ENCODE results near the gene TMEM147. TPM values are rescaled to one million over a fixed set of nuclear protein-coding genes. Genes with fewer than 3 reads are reported as not detected.

The TMEM147 gene
- total RNA-seq, 2 experiments from 2014 or later, result 74.4 to 81.6 TPM

DNA sequence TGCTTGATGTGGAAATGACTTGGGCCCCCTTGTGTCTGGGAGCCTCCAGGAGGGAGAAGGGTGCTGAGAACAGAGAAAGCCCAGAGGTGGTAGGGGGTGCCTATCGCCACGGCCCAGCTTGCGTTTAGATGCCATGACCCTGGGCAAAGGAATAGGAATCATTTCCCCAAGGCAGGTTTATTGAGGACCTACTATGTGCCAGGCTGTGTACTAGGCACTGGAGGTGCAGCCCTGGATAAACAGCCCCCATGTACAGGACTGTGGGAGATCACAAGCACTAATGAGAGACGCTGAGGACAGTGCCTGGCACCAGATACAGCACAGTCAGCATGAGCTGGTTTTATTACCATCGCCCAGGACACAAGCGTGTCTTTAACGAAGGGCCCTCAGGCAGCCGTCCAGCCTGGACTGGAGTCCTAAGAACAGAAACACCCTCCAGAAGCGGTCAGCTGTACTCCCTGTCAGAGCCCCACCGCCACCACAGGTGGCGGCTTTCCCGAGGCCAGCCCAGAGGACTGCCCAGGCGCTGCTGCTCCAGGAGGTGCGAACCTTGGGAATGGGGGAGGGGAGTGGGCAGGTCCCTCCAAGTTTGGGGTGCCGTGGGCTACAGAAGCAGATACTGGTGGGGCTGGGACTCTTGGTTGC, 4.6 kb downstream of the TMEM147 start:
- Mint-ChIP-seq H3K36me3 (peaks cover 19% of the 10 kb centered on the region), H3K4me3 (no peak overlapping the region), H3K4me1 (peaks cover 25% of the 10 kb centered on the region), H3K27ac (no peak overlapping the region), H3K9me3 (no peaks in the 10 kb centered on the region), H3K27me3 (no peaks in the 10 kb centered on the region)
- DNase-seq, result no peak

DNA sequence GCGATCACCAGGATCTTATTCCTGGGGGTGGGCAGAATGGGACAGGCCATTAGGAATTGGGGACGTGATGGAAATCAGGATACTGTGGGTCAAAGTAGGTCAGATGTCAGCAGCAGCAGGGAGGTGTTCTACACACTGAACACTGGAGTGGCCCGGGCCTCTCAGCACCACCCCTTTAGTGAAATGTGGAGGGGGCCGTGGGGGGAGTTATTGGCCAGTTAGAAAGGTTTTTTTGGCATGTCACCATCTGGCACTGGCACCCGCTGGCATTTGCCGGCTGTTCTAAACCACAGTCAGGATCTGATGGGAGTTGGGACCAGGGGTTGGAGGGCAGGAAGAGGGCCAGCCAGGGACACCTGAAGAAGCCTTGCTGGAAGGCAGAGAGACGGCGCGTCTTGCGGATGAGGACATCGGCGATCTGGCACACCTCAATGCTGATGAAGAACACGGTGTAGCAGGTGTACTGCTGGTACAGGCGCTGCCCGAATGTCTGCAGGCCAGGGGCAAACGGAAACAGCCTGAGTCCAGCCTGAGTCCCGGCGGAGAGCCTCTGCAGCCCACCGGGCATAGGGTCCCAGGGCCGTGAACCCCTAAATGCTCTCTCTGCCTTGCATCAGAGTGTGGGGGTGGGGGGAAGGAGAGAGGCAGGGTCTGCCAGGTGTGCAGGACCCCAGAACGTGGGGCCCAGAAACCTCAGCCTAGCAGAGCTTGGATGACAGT, 5.8 kb downstream of the TMEM147 start:
- Mint-ChIP-seq H3K4me1 (peaks cover 23% of the 10 kb centered on the region), H3K36me3 (peaks cover 17% of the 10 kb centered on the region), H3K9me3 (no peaks in the 10 kb centered on the region), H3K27me3 (peaks cover 3% of the 10 kb centered on the region), H3K4me3 (no peak overlapping the region), H3K27ac (no peak overlapping the region)
- DNase-seq, result no peak

DNA sequence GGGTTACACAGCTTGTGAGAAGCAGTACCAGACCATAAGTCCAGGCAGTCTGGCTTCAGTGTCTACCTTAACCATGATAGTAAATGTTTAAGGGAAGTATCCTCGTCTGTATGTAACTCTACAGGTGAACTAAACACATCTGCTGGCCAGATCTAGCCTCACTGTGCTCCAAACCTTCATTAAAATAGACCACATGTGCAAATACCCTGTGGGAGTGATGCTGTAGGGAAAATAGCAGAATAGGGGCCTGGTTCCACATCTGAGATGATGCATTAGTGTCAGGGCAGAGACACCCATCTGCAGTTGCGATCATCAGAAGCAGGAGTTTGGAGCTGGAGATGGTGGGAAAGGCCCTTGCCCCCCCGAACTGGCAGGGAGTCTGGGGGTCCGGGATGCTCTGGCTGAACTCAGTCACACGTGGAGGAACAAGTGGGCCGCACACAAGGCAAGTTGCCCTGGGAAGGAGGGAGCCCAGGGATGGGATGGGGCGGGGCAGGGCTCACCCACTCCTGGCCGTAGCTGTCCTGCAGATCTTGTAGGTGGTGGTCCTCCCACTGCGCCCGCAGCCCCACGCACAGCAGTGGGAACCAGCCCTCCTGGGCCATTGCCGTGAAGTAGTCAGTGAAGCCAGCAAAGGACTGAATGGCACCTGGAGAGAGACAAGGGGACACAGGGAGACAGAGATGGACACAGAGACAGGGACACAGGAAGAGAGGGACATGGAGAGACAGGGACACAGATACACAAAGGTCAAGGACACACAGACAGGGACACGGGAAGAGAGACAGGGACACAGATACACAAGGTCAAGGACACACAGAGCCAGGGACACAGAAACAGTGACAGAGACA, 7.3 kb downstream of the TMEM147 start:
- Mint-ChIP-seq H3K36me3 (peaks cover 8% of the 10 kb centered on the region), H3K27ac (no peak overlapping the region)

DNA sequence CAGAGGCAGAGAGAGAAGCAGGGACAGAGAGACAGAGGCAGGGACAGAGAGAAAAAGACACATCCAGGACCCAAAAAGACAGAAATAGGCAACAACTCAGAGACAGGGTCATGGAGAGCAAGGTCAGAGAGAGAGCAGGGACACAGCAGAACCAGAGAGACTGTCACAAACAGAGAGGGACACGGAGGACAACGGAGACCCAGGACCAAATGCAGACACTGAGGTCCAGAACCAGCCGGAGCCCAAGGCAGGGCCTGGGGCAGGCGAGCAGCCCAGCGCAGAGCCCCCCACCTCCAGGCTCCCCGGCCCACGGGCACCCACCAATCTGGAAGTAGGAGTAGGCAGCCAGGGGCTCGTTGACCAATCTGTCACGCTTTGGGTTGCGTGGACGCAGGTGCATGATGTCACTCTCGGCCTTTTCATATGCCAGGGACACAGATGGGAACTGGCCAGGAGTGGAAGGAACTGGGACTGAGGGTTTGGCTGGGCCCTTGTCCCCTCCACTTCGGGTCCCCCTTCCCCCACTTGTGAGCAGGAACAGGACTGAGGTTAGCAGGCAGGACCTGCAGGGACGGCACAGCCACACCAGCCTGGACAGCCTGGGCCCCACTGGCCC, 8.1 kb downstream of the TMEM147 start:
- Mint-ChIP-seq H3K4me1 (peaks cover 13% of the 10 kb centered on the region), H3K36me3 (peaks cover 5% of the 10 kb centered on the region), H3K4me3 (no peak overlapping the region), H3K27ac (no peak overlapping the region), H3K27me3 (peaks cover 18% of the 10 kb centered on the region), H3K9me3 (no peaks in the 10 kb centered on the region)
- DNase-seq, result no peak

More for the DNA sequence above, 7.3 kb downstream of the TMEM147 start:
- no peaks in the 10 kb centered on the region for H3K9me3 Mint-ChIP-seq
- peaks cover 15% of the 10 kb centered on the region for H3K27me3 Mint-ChIP-seq
- peaks cover 12% of the 10 kb centered on the region for H3K4me1 Mint-ChIP-seq
- no peak for DNase-seq
- no peak overlapping the region for H3K4me3 Mint-ChIP-seq

DNA sequence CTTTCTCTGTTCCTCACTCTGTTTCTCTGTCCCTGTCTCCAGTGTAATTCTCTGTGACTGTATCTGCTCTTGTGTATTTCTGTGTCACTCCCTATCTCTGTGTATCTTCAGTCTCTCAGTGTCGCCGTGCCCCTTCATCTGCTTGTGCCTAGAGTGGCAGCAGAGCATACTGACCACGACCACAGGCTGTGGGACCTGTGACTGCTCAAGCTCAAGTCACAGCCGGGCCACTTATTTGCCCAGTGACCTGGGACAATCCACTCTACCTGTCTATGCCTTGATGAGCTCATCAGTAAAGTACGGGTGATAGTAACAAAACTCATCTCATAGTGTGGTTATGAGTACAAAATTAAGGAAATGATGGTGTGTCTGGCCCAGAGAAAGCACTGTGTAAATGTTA, 8.7 kb downstream of the TMEM147 start:
- Mint-ChIP-seq H3K4me3 (no peak overlapping the region), H3K27ac (no peak overlapping the region), H3K4me1 (peaks cover 7% of the 10 kb centered on the region), H3K36me3 (peaks cover 5% of the 10 kb centered on the region), H3K27me3 (peaks cover 24% of the 10 kb centered on the region), H3K9me3 (no peaks in the 10 kb centered on the region)
- no peak for DNase-seq

DNA sequence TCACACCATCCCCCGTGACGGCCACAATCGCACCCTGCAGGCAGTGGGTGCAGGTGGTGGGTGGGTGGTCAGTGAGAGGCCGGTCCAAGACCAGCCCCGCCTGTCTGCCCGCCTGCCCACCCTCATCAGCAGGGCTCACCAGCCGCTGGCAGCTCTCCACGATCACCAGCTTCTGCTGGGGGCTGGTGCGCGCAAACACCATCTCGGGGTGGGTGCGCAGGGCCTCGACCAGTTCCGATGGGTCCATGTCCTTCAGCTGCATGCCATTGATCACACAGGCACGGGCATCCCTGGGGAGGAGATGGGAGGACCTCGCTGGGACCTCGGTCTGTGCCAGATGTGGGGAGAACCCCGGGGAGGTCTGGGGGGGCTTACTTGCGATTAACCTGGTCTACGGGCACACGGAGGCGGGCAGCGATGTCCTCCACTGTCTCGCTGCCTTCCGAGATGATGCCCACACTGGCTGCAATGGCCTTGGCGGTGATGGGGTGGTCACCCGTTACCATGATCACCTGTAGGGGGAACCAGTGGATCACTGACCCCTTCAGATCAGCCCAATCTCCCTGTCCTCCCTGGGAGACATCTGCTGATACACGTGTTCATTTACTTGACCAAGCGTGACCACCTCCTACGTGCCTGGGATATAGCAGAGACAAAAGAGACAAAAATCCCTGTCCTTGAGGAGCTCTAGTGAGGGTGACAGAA, 10.0 kb downstream of the TMEM147 start:
- peaks cover 38% of the 10 kb centered on the region for H3K27me3 Mint-ChIP-seq
- no peak overlapping the region for H3K27ac Mint-ChIP-seq
- H3K9me3 Mint-ChIP-seq, result no peaks in the 10 kb centered on the region
- peaks cover 5% of the 10 kb centered on the region for H3K36me3 Mint-ChIP-seq
- no peak overlapping the region for H3K4me3 Mint-ChIP-seq
- no peak for DNase-seq
- H3K4me1 Mint-ChIP-seq, result peaks cover 3% of the 10 kb centered on the region

DNA sequence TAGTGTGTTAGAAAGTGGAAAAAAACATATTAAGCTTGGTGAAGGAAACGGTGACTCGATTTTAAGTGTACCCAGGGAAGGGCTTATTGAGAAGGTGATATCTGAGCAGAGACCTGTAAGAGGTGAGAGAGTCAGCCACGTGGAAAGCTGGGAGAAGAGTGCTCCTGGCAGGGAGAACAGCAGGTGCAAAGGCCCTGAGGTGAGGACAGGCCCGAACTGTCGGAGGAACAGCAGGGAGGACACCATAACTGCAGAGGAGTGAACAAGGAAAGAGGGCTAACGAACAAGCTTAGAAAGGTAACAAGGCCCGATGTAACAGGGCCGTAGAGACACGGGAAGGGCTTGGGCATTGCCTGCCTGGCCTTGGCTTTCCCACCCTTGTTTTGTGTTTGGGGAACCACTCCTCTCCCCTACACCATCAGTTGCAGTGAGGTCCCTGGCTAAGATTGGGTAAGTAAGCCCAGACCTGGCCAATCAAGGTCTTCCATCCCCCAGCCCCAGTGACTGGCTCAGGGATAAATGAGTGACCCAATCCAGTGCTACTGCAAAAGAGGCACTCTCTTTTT, 10.7 kb downstream of the TMEM147 start:
- no peak overlapping the region for H3K27ac Mint-ChIP-seq
- peaks cover 2% of the 10 kb centered on the region for H3K36me3 Mint-ChIP-seq
- H3K4me1 Mint-ChIP-seq, result peaks cover 3% of the 10 kb centered on the region
- H3K4me3 Mint-ChIP-seq, result no peak overlapping the region
- no peaks in the 10 kb centered on the region for H3K9me3 Mint-ChIP-seq
- no peak for DNase-seq
- H3K27me3 Mint-ChIP-seq, result peaks cover 44% of the 10 kb centered on the region

DNA sequence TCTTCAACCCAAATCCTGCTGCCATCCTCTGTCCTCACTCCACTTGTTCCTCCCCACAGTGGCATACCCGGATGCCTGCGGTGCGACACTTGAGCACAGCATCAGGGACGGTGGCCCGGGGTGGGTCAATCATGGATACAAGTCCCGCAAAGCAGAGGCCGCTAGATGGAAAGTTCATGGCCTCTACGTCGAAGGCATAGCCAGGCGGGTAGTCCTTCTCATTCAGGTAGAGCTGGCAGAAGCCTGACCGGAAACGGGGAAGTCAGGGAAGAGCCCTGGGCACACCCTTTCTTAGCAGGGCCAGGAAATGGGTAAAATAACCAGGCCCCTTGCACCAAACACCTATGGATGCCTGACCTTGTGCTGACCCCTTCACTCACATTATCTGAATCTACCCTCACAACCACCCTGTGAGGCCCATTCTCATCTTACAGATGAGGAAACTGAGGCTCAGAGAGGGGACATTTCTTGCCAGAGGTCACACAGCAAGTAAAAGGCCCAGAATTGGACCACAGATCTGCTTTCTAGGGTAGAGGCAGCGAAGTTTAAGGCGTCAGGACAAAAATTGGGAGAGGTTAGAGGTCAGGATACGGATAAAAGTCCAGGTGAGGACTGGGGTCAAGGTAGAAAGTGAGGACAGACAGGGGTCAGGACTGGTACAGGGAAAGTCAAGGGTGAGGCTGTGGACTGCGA, 11.6 kb downstream of the TMEM147 start:
- H3K9me3 Mint-ChIP-seq, result no peaks in the 10 kb centered on the region
- peaks cover 2% of the 10 kb centered on the region for H3K36me3 Mint-ChIP-seq
- peaks cover 52% of the 10 kb centered on the region for H3K27me3 Mint-ChIP-seq
- no peak overlapping the region for H3K27ac Mint-ChIP-seq
- no peak for DNase-seq
- no peak overlapping the region for H3K4me3 Mint-ChIP-seq
- peaks cover 3% of the 10 kb centered on the region for H3K4me1 Mint-ChIP-seq

DNA sequence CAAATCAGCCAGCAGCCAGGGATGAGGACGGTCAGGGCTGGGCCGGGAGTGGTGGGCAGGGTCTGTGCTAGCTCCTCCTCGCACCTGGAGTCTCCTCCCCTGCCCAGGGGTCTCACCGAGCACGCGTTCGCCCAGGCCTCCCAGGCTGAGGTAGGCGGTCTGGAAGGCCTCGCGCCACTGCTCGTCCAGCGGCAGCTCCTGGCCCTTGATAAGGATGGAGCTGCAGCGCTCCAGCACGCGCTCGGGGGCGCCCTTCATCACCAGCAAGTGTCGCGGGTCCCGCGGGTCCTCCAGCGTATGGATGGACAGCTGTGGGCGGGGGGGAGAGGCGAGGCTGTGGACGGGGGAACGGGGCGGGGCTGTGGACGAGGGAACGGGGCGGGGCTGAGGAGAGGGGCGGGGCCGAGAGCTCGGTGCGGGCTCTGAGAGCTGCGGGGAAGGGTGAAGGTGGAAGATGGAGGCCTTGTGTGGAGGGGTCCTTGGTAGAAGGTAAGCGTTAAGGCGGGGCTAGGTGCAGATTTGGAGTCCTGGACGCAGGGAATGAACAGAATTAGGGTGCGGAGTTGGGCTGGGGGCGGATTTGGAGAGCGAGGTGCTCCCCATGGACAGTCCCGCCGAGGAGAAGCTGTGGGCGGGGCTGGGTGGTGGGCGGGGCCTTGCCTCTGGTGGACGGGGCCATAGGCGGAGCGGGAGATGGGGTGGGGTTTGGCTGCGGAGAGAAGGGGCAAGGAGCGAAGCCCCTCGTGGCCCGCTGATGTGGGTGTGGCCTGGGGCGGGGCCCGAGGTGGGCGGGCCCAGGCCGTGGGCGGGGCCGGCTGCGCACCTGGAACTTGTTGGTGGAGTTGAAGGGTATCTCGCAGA, 12.3 kb downstream of the TMEM147 start:
- Mint-ChIP-seq H3K4me1 (peaks cover 3% of the 10 kb centered on the region), H3K36me3 (peaks cover 2% of the 10 kb centered on the region), H3K27me3 (peaks cover 60% of the 10 kb centered on the region), H3K27ac (no peak overlapping the region), H3K9me3 (no peaks in the 10 kb centered on the region), H3K4me3 (peak overlapping the region; percentile 59)
- DNase-seq, result peak; percentile 72

DNA sequence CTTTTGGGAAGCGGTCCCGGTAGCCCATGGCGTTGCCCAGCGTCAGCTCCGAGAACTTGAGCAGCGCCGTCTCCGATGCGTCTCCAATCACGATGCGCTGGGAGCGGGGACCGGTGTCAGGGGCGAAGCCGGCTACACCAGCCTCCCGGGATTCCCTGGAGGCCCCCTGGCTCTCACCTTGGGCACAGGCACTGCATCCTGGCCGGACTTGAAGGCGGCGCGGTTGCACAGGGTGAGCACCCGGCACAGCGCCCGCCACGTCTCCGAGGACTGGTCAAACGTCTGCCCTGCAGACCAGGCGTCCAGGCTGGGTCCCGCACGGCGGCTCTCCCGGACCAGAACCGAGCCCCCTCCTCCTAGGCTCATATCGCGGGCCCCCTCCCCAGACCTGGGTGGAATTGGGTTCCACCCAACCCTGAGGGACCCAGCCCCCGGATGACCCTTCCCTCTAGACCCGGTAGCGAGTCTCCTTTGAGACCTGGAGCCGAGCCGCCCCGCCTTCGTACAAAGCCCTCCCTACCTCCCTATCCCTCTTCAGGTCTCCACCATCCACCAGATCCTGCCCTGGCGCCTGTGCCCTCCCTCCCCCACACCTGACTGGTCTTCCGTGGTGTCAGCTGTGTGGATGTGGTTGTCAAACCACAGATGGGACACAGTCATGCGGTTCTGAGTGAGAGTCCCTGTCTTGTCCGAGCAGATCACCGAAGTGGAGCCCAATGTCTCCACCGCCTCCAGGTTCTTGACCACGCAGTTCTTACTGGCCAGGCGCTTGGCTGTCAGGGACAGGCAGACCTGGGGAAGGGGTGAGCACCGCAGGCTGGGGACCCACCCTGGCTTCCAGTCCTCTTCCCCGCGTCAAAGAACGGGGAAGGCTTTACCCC, 13.2 kb downstream of the TMEM147 start:
- Mint-ChIP-seq H3K27ac (no peak overlapping the region), H3K4me1 (peaks cover 3% of the 10 kb centered on the region), H3K27me3 (peaks cover 66% of the 10 kb centered on the region), H3K9me3 (no peaks in the 10 kb centered on the region), H3K36me3 (peaks cover 2% of the 10 kb centered on the region), H3K4me3 (no peak overlapping the region)
- DNase-seq, result no peak

DNA sequence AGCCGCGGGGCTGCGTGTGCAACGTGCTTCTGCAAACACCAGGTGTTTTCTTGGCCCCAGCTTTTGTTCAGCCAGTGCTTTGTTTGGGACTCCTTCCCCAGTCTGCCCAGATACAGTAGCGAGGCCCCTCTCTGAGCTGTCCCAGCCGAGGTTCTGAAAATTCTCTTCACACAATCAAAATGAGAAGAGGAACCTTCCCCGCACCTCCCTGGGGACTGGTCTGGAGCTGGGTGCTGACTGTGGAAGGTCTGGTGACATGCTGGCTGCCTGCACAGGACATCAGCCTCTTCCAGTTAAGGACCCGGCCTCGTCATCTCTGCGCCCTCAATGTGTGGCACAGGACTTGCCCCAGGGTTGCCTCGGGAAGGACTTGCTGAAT, 13.8 kb downstream of the TMEM147 start:
- Mint-ChIP-seq H3K36me3 (peaks cover 2% of the 10 kb centered on the region), H3K9me3 (no peaks in the 10 kb centered on the region), H3K27me3 (peaks cover 68% of the 10 kb centered on the region), H3K27ac (no peak overlapping the region), H3K4me1 (peaks cover 3% of the 10 kb centered on the region), H3K4me3 (no peak overlapping the region)
- no peak for DNase-seq

DNA sequence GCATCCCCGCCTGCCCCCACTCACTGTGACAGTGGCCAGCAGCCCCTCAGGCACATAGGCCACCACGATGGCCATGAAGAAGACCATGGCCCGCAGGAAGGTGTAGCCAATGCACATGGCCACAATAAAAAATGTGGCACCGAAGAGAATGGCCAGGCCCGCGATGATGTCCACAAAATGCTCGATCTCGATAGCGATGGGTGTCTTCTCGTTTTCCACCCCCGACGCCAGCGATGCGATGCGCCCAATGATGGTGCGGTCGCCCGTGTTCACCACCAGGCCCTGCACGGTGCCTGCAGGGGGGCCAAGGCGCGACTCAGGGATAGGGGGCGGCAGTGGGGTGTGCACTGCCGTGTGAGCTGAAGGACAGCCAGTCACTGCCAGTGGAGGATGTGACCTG, 14.4 kb downstream of the TMEM147 start:
- H3K36me3 Mint-ChIP-seq, result peaks cover 2% of the 10 kb centered on the region
- H3K4me3 Mint-ChIP-seq, result no peak overlapping the region
- no peaks in the 10 kb centered on the region for H3K9me3 Mint-ChIP-seq
- peaks cover 70% of the 10 kb centered on the region for H3K27me3 Mint-ChIP-seq
- DNase-seq, result no peak
- peaks cover 3% of the 10 kb centered on the region for H3K4me1 Mint-ChIP-seq
- no peak overlapping the region for H3K27ac Mint-ChIP-seq
